ENCODE results near the gene PBOV1.
"Not testable (repeated sequence)": the region's sequence is repeated elsewhere in the genome, so short reads cannot be mapped to it uniquely, and the experiment has no call there.

Gene PBOV1

GRCh38 chr6:138235693-138236092 is 17.4 kb upstream of the PBOV1 start:
- DNase-seq = no peak

DNA sequence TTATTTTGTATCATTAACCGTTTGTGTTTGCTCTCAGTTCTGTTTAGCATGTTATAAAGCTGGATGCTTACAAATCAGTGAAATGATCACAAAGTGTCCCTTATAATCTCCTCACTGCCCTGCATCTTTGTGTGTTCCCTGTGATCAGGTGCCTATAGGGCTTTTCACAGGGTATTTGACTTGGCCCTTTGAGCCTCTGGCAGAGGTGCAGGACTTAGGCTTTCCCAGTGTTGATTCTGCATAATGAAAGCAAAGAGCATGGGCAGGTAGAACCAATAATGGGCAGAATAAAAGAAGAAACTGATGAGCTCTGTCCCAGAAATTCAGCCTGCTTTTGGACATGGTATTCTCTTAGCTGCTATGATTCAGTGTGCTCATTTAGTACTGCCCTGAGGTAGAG is 16.9 kb upstream of the PBOV1 start:
- DNase-seq = no peak

DNA sequence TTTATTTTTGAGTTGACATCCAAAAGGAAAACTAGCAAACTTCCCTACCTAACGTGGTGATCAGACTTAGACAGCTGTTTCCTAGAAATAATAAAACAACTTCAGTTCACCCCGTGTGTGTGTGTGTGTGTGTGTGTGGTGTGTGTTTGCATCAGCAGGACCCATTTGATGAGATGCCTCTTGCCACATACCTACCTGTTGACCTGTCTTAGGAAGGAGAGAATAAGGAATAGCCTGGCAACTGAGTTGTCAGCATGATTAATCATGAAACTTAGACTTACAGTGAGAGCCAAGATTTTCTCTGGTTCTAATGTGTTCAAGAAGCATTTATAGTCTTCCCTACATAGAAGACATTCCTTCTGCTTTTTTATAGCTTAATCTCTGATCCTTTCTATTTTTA is 16.1 kb upstream of the PBOV1 start:
- no peak for DNase-seq

GRCh38 chr6:138231381-138231886 is 13.1 kb upstream of the PBOV1 start:
- DNase-seq = no peak

- no peak for DNase-seq
Observed at GRCh38 chr6:138230759-138231380, 12.6 kb upstream of the PBOV1 start.

GRCh38 chr6:138230221-138230620 is 11.9 kb upstream of the PBOV1 start:
- no peak for DNase-seq

DNA sequence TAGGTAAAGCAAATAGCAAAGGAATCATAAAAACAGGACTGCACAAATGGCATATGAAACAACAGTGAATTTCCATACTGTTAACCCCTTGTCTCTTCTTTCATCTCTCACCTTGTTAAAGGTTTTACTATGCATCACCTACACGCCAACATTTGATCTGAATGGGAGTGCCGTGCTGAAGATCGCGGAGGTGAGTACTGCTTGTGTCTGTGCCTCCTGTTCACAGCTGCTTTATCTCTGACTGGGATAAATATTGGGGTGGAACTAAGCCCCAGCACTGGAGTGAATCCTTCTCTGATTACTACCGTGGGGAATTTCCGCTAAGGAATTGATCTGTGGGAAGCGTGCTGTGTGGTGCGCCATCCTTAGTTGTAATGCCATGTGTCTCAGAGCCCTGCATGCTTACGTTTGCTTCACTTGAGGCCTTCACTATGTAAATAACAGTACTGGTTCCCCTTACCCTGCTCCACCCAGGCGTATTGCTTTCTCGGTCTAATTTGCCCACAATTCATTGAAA is 11.4 kb upstream of the PBOV1 start:
- DNase-seq = no peak

DNA sequence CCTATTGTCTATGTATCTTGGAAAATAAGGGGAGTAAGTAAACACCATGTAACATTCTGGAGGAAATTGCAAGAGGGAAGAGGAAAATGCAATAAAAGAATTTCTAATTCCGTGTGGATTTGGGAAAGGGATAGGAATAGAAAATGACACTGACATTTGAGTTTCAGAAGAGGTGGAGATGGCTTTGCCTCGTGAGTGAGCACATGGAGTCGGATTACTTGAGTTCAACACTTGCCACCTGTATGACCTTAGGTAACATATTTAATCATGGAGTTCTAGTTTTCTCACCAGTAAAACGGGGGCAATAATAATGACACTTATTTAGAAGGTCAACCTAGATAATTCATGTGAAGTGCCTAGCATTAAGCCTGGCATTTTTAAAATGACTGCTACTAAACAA is 10.8 kb upstream of the PBOV1 start:
- DNase-seq = no peak

DNA sequence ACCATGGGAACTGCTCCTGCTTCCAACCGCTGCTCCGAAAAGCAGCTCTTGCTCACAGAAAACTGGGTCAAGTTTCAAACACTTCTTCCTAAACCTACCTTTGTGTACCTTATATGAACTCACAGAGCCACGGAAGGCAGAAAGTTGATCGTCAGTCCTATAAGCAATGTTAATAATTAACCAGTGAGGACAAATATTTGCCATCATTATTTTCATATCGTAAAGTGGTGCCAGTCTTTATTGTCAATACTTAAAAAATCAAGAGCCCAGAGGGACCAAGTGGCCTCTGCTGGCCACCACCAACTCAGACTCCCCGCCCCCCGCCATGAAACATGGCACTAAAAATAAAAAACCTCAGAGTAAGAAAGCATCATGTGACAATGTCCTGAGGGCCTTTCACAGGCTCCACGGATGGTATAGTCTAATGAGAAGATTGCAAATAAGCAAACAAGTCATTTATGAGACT is 9.1 kb upstream of the PBOV1 start:
- no peak for DNase-seq

DNA sequence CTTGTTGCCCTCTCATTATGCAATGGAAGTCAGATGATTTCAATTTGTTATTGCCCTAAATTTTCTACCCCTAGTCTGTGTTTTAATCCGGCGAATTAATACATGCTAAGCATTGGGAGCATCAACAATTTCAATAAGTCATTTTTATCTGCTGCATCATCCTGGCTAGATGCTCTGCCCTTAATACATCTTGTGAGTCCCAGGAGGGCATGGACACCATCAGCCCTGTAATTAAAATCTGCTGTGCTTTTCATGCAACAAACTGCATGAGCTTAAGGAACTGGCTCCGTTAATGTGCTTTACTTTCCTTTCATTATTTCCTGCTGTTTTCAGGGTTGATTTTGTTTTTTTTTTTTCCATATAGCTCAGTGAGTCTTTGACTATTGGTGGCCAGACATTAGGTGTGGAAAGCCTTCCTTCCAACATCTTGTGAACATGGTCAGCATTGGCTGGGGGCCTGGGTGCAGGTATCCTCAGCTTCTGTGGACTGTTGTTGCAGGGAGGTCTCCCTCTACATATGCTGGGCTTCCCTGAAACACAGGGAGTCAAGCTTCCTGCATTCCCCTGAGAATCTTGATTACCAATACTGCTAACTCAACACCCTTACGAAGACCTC is 8.5 kb upstream of the PBOV1 start:
- no peak for DNase-seq

- DNase-seq = no peak
Observed at GRCh38 chr6:138225953-138226352, 7.7 kb upstream of the PBOV1 start.

GRCh38 chr6:138222901-138223546 is 4.7 kb upstream of the PBOV1 start:
- DNase-seq = no peak

DNA sequence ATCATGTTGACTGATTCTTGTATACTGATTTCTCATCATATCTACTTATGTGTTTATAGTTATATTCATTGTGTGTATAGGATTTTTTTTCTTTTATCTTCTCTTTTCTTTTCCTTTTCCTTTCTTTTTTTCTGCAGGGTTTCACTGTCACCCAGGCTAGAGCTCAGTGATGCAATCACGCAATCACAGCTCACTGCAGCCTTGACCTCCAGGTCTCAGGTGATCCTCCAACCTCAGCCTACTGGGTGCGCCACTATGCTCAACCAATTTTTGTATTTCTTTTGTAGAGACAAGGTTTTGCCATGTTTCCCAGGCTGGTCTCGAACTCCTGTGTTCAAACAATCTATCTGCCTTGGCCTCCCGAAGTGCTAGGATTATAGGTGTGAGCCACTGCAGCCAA is 1.6 kb upstream of the PBOV1 start:
- DNase-seq = no peak

DNA sequence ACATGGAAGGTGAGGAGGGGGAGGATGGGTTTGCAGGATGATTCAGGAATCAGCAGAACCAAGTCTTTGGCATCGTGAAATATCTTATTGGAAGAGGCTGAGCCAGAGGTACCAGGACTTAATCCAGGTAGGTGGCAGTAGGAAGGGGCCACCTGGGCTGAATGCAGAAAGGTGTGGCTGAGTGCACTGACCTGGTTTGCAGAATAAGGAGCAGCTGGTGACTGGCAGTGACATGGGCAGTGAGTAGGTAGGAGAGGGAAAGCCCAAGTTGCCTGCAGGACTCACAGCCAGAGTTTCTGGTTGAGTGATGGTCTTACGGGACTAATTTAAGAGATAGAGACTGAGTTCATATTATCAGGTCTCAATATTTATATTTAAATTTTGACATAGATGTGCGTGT is 1.1 kb upstream of the PBOV1 start:
- DNase-seq = no peak

DNA sequence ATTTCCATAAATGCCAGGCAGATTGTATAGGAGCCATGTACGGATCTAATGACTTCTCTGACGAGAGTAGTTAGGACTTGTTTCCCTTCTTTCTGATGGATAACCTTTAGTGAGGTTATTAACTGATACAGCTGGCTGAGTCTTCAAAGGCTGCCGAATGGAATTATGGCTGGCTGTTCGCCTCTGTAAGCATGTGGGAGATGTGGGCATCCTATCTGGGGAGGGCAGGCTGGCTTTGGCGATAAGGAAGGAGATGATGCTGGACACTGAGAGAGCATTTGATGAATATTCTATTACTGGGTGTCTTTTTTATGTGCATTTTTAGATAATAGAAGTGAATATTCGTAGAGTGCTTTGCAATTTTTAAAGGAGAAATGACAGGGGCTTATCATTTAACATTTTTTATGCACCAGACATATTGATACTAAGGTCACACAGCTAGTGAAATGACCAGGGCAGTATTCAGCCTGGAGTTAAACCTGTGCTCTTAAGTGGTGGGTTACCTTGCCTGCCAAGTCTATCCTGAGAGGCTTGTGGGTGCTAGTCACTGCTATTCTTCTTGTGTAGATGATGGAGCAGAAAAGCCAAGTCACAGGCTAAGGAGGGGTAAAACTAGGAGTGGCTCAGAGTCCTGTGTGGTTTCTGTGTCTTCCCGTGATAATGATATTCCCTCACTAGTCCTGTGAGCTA is 3.1 kb downstream of the PBOV1 start:
- DNase-seq = no peak

- not testable (repeated sequence) for DNase-seq
Observed at GRCh38 chr6:138212530-138212929, 5.8 kb downstream of the PBOV1 start.

DNA sequence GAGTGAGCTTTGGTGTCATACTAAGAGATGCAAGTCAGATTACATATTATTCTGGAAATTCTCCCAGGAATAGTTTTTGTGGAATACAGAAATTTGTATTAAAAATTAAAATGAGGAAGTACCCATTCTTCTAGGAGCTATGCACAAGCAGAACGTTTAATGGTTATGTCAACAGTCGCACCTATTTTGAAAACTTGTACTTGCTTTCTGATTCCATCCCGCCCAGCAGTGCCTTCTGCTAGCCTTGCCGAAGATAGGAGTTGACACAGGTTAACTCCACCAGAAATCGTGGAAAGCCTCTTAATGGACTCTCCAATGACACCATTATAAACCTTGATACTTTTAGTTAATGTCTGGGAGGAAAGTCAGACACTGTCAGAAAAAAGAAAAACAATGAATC is 6.7 kb downstream of the PBOV1 start:
- no peak for DNase-seq

- DNase-seq = no peak
Observed at GRCh38 chr6:138211048-138211581, 7.2 kb downstream of the PBOV1 start.

GRCh38 chr6:138206862-138207261 is 11.4 kb downstream of the PBOV1 start:
- no peak for DNase-seq

DNA sequence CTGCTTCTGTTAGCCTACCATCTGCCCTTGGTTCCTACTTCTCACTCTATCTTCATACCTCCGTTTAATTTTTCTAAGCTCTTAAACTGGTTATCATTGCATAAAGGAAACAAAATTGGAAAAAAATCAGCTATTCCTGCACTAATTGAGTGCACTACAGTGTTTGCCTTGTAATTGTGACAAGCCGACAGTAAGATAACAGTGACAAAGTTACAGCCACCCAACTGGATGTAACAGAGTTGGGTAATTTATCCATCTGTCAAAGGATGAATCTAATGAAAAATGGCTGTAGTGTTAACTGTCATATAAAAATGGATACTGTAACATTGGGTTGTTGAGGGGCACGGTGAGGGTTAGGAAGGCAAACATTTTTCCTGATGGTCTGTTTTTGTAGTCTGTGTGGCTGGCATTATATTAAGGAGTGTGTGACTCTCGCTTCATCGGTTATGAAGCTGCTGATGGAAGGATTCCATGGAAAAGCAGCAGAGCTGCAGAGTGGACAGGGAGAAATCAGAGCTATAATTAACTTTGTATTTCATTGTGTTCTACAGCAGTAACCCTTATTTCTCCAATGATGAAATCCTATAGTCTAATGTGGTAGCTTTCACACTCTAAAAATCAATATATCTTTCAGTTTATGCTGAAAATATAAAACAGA is 12.7 kb downstream of the PBOV1 start:
- no peak for DNase-seq

DNA sequence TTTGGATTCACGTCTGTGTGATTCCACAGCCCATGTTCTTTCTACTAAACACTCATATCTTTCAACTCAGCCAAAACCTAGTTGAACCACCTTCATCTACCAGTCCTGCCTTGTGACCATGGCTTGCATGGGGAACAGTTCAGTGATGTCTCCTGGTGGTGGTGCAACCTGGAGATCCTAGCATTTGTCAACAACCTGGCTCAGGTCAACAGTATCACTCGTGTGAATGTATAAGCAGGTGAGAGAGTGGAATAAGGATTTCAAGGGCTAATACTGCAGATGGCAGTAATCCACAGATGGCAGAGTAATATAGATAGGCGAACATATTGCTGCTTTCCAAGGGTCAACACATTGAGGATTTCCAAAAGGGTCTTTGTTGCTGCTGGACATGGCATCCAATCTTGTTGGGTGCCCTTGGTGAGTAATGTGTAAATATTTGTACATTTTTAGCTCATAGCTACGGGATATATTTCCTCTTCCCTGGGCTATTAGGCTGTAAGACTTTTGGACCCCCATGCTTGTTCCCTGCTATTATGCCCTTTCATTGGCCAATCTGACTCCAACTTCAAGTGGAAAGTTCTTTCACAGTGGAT is 13.4 kb downstream of the PBOV1 start:
- DNase-seq = no peak

GRCh38 chr6:138204303-138204702 is 14.0 kb downstream of the PBOV1 start:
- DNase-seq = no peak

Measured in KG1 (cell line).